Chondrocyte (in vitro differentiated cells): ENCODE results near the gene PDE11A. TPM values are rescaled to one million over a fixed set of nuclear protein-coding genes. Genes with fewer than 3 reads are reported as not detected.

Experiments used
- DNase-seq: peaks from one replicate; pipeline ENCODE4 v3.0.0; 2021; ENCODE audit warnings: mixed read lengths, low spot score
- H3K27ac Mint-ChIP-seq: one replicate; pipeline ENCODE4 v1.8.0; 2021; ENCODE audit warnings: mild to moderate bottlenecking, moderate library complexity, mixed read lengths; ENCODE audit not compliant: unreplicated experiment
- H3K27me3 Mint-ChIP-seq: 2 replicates; pipeline ENCODE4 v1.8.0; 2021; ENCODE audit warnings: low read depth, mixed read lengths
- H3K36me3 Mint-ChIP-seq: 2 replicates; pipeline ENCODE4 v1.8.0; 2021; ENCODE audit warnings: low read depth, mixed read lengths
- H3K4me1 Mint-ChIP-seq: 2 replicates; pipeline ENCODE4 v1.8.0; 2021; ENCODE audit warnings: low read depth, mild to moderate bottlenecking, mixed read lengths
- H3K4me3 Mint-ChIP-seq: one replicate; pipeline ENCODE4 v1.8.0; 2021; ENCODE audit warnings: mild to moderate bottlenecking, moderate library complexity, mixed read lengths; ENCODE audit not compliant: unreplicated experiment
- H3K9me3 Mint-ChIP-seq: 2 replicates; pipeline ENCODE4 v1.8.0; 2021; ENCODE audit warnings: low read depth, mixed read lengths
- CTCF ChIP-seq: fragments of 200-600 bp; sonication (generic); IDR thresholded peaks from 2 replicates; pipeline ENCODE4 v1.5.0; 2021; ENCODE audit warnings: antibody characterized with exemption, mild to moderate bottlenecking, moderate library complexity
- total RNA-seq: library from RNA; stranded (reverse); gene quantifications from 3 replicates; pipeline ENCODE4 v1.2.1, GENCODE V29; 2021

Gene PDE11A
- total RNA-seq, 1 donor from 2014 or later, result 2.1 TPM

- no peak for DNase-seq
- Mint-ChIP-seq H3K27ac (no peak overlapping the region), H3K9me3 (no peaks in the 10 kb centered on the region), H3K27me3 (peaks cover 13% of the 10 kb centered on the region), H3K4me1 (no peaks in the 10 kb centered on the region), H3K36me3 (no peaks in the 10 kb centered on the region), H3K4me3 (no peak overlapping the region)
- no peak for TF ChIP-seq CTCF
These were observed 357.9 kb downstream of the PDE11A start for GRCh38 chr2:177714704-177715103.

GRCh38 chr2:177712462-177712861, 360.1 kb downstream of the PDE11A start:
- Mint-ChIP-seq H3K27me3 (peaks cover 11% of the 10 kb centered on the region), H3K9me3 (no peaks in the 10 kb centered on the region), H3K4me3 (no peak overlapping the region), H3K27ac (no peak overlapping the region), H3K4me1 (no peaks in the 10 kb centered on the region), H3K36me3 (no peaks in the 10 kb centered on the region)
- no peak for DNase-seq
- TF ChIP-seq CTCF, result no peak

GRCh38 chr2:177711483-177712265, 360.9 kb downstream of the PDE11A start:
- Mint-ChIP-seq H3K27me3 (peaks cover 11% of the 10 kb centered on the region), H3K36me3 (no peaks in the 10 kb centered on the region), H3K4me1 (no peaks in the 10 kb centered on the region), H3K4me3 (no peak overlapping the region), H3K9me3 (no peaks in the 10 kb centered on the region), H3K27ac (no peak overlapping the region)
- DNase-seq, result no peak
- TF ChIP-seq CTCF, result no peak

- Mint-ChIP-seq H3K9me3 (no peaks in the 10 kb centered on the region), H3K4me1 (no peaks in the 10 kb centered on the region), H3K4me3 (no peak overlapping the region), H3K36me3 (no peaks in the 10 kb centered on the region), H3K27ac (no peak overlapping the region), H3K27me3 (peaks cover 14% of the 10 kb centered on the region)
- no peak for TF ChIP-seq CTCF
- no peak for DNase-seq
These were observed 361.7 kb downstream of the PDE11A start for GRCh38 chr2:177710889-177711288.

GRCh38 chr2:177709986-177710401, 362.6 kb downstream of the PDE11A start:
- Mint-ChIP-seq H3K27ac (no peak overlapping the region), H3K4me3 (no peak overlapping the region), H3K4me1 (no peaks in the 10 kb centered on the region), H3K36me3 (no peaks in the 10 kb centered on the region), H3K9me3 (no peaks in the 10 kb centered on the region), H3K27me3 (peaks cover 11% of the 10 kb centered on the region)
- no peak for DNase-seq
- TF ChIP-seq CTCF, result no peak
